ENCODE results near the gene COL24A1.
"Not testable (repeated sequence)": the region's sequence is repeated elsewhere in the genome, so short reads cannot be mapped to it uniquely, and the experiment has no call there.

Gene COL24A1

DNA sequence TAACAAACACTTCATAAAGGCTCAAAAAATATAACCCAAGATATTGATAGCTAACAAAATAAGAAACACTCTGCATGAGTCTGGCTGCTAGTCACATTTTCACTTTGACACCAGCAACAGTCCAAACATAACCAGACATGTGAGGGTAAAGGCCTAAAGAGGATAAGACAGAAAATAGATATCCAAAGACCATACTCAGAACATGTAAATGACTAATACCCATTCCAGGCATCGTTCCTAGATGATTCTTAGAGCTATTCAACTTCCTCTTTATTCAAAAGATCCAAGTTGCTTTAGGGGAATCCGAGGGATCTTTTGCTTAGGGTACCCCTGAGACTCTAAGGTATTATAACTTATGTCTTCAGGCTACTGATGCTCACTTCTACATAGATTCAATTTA, 5.1 kb downstream of the COL24A1 start:
- DNase-seq = no peak

DNA sequence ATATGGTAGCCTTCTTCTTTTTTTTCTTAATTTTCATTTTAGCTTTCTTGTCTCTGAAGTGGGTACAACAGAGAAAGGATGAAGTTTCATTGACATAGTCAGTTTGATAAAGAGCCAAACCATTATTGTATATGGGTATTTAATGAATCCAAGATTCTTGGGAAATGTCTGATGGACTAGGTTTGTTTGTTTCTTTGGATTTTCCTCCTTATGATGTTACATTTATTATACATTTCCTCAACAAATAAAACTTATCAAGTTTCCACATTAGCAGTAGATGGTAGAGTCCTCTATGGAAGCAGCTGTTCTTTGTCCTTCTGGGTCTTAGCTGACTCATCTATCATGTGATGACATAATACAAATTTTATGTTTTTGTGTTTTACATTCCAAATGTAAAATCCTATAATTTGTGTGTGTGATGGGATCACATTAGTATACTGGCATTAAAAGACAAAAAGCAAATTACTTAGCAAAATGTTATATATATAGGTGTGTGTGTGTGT, 6.0 kb downstream of the COL24A1 start:
- DNase-seq = no peak

DNA sequence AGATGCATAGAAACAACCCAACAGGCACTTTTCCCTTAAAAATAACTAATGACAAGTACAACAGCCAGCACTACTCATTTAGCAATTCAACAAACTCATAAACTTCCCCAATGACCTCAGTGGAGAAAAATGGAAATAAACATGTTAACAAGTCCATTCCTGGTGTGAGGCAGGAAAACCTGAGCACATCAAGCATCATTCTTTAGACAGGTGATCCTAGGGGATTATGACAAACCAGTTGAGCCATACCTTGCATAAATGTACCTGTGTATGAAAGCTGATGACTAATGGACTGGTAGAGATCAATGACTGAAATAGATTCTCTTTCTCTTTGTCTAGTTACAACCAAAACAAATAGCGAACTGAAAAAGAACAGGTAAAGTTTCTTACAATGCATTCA, 7.0 kb downstream of the COL24A1 start:
- DNase-seq = no peak

DNA sequence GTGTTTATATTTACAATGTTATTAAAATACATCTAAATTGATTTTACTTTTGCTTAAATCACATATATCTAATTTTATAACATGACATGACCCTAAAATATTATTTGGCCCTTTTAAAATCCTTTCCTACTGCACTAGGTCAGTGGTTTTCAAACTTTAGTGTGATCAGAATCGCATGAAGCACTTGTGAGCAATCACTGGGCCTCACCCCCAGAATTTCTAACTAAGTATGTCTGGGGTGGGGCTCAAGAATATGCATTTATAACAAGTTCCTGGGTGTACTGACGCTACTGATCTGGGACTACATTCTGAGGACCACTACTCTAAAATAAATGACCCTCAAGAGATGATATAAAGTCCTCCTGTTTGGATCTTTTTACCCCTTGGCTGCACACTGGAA, 8.8 kb downstream of the COL24A1 start:
- DNase-seq = no peak

DNA sequence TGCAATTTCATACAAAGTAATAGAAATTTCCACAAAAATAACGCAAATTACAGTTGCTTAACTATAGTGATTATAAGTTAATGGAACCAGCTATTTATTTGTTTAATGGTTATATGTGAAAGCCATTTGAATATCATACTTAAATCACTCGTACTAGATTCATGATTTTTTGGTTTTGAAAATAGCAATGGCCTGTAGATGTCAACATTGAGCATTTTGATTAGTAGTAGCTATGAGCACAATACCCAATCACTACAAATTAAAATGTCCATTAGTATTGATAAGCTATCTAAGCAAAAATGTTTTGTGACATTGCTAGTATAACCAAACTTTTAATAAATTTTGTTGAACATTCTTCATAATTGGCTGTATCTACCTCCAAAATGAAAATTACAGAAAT, 10.0 kb downstream of the COL24A1 start:
- DNase-seq = no peak

DNA sequence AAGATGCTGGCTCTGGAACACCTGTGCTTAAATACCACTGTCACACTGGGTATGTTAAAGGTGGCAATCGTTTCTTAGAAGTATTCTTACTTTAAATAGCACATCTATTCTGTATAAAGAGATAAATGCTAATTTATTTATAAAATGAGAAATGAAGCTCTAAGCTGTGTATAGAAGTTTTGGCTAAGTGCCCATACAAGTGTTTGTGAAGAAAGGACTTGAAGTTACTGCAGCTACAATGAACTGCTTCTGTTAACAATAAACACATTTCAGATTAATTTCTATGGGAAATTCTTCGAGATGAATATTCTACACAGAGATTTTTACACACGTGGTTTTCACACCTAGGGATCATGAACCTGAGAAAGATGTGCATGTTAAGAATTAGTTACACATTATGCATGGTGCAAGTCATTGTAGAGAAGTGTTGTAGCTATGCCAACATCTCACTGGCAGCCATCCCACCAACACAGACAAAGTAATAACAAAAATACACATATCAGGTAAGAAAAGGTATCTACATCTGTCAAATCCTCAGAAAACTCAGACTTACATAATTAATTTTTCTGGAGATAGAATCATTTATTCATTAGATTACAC, 16.2 kb downstream of the COL24A1 start:
- DNase-seq = no peak

DNA sequence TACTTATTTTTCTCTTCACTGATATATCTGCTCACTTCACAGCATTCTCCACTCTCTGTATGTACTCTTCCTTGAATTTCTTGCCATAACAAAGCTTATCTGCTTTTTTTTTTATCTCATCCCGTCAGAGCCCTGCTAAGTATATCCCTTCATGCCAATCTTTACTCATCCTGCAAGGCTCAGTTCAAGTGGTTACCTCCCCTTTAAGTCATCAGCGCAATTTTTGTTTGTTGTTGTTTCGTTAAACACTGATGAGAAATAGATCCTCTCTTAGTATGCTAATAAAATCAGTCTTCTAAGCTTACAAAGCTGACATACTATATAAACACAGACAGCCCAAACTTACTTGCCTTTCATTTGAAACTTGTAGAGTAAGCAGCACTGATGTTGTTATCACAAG, 17.8 kb downstream of the COL24A1 start:
- DNase-seq = no peak

DNA sequence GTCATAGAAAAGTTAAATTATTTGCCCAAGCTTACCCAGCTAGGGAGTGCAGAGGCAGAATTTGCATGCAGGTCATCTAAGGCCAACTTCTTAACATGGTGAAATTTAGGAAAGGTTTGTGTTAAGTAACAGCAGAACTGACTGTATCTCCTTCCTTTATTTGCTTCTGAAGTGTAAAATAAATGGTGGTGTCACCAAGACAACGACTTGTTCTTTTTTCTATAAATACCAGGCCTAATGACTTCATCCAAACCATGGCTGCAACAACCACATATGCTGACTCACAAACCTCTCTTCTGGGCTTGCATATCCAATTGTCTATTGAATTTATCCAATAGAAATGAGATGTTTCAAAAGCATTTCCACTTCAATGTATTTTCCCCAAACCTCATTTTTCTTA, 19.1 kb downstream of the COL24A1 start:
- DNase-seq = no peak

DNA sequence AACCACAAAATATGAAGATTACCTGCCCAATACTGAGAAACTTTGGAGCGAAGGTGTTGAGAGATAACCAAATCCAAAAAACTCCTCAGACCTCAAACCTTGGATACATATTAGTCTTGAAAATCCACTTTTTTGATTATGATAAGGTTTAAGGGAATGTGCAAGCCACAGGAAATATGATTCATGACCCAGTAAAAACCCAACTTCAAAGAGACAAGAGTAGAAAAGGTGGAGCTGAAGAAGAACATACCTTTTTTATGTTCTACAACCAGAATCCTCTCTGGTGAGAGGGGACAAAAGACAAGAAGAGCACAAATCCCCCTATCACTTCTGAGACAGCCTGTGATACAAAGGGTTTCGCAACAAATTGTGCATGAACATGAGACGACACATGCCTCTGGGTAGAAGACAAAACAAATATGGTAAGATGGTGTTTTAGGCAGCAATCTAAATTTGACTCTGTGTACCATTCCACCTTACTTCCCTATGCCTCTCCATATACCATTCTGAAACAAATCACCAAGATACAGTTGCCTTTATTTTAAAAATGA, 37.3 kb downstream of the COL24A1 start:
- no peak for DNase-seq

DNA sequence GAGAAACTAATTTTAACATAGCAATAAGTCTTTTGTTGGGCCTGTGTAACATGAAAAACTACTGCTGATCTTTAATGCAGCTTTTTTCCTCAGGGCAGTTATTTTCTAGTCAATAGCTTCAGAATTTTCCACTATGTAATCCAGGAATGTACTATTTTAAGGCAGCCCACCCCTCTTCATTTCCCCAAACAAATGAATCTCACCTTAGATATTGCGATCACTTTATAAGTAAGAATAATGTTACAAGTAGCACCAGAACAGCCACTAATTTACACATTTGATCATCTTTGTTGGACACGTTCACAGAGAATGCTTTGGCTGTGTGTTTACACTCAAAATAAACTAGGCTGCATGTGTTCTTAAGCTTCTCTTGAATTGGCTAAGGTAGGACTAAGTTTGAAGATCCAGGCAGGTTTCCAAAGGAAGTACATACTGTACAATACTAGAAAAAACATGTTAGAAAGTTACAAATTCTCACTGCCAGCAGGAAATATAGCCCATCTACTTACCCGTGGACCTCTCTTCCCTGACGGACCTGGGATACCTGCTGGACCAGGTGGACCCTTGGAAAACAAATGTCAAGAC, 41.7 kb downstream of the COL24A1 start:
- DNase-seq = no peak

DNA sequence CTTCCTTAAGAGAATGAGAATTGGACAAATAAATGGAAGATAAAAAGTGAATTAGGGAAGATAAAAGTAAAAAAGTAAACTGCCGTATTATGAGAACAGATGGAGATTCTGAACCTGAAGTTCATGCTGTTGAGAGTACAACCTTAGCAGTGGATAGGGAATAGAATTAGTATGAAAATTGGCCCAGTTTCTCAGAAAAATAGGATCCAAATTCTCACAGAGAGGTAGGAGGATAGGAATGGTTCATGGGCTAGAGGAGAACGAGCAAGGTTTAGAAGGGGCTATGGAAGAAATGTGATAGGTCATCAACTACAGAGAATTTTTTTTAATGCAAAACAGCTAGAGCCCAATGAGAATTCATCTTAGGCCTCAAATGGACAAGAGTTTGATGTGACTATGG, 42.3 kb downstream of the COL24A1 start:
- no peak for DNase-seq

DNA sequence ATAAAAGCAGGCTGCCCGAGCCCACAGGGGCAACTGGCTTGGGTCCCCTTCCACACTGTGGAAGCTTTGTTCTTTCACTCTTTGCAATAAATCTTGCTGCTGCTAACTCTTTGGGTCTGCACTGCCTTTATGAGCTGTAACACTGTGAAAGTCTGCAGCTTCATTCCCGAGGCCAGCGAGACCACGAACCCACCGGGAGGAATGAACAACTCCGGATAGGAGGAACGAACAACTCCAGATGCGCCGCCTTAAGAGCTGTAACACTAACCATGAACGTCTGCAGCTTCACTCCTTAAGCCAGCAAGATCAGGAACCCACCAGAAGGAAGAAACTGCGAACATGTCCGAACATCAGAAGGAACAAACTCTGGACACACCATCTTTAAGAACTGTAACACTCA, 45.0 kb downstream of the COL24A1 start:
- not testable (repeated sequence) for DNase-seq

DNA sequence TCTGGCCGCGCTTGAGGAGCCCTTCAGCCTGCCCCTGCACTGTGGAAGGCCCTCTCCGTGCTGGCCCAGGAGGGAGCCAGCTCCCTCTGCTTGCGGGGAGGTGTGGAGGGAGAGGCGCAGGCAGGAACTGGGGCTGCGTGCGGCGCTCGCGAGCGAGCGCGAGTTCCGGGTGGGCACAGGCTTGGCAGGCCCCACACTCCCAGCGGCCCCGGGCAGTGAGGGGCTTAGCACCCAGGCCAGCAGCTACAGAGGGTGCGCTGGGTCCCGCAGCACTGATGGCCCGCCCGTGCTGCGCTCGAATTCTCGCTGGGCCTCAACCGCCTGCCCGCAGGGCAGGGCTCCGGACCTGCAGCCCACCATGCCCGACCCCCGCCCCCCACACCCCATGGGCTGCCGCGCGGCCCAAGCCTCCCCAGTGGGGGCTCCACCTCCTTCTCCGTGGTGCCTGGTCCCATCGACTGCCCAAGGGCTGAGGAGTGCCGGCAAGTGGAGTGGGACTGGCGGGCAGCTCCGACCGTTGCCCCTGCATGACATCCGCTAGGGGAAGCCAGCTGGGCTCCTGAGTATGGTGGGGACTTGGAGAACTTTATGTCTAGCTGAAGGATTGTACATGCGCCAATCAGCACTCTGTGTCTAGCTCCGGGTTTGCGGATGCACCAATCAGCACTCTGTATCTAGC, 46.0 kb downstream of the COL24A1 start:
- no peak for DNase-seq

DNA sequence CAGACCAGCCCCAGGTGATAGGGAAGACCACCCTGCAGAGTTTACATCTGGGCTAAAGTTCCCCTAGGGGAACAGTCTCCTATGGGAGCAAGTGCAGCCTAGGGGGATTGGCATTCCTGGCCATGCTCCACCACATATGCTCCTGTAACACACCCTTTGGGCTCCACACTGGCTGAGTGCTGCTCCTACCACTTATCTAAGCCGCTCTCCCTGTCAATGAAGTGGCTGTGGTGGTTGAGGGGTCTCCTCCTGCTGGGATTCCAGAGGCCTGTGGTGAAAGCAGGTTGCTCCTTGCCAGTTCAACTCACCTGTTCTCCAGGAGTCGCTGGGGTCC, 51.1 kb downstream of the COL24A1 start:
- DNase-seq = no peak

DNA sequence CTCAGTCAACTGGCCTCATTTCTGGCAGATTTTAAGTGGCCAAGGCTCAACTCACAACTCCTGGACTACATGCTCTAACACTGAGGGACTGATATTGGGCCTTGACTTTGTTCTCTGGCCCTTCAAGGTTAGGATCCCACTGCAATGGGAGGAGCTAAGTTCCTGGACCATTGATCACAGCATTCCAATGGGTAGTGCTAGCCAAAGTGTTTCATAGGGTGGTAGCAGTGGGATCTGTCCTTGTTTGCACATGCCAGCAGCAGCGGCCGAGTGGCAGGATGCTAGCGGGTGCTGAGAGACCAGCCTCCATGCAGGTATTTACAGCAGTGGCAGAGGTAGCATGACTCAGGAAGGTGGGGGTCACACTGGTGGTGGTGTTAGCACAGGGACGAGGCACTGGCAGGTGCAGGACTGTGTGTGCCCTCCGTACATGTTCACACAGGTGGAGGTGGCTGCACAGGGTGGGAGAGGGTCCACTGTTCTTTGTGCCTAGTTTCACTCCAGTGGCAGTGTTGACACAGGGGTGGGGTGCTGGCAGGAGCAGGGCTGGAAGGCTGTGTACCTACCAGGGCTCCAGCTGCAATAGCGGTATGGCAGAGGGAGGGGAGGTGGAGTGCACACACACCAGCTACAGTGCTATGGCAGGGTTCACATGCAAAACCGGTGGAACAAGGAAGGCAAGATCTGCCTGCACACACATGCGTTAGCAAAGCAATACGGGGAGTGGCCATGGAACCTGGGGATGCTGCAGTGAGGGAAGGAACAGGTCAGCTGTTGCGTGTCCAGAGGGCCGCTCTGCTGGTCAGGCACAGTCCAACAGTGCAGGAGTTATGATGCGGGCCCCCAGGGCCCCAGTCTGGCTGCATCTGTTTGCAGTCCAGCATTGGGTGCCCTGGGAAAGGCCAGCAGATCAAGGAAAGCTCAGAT, 51.7 kb downstream of the COL24A1 start:
- DNase-seq = no peak

DNA sequence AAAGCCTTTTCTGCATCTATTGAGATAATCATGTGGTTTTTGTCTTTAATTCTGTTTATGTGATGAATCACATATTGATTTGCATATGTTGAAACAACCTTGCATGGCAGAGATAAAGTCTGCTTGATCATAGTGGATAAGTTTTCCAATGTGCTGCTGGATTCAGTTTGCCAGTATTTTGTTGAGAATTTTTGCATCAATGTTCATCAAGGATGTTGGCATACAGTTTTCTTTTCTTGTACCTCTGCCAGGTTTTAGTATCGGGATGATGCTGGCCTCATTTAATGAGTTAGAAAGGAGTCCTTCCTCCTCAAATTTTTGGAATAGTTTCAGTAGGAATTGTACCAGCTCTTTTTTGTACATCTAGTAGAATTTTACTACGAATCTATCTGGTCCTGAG, 55.0 kb downstream of the COL24A1 start:
- no peak for DNase-seq

DNA sequence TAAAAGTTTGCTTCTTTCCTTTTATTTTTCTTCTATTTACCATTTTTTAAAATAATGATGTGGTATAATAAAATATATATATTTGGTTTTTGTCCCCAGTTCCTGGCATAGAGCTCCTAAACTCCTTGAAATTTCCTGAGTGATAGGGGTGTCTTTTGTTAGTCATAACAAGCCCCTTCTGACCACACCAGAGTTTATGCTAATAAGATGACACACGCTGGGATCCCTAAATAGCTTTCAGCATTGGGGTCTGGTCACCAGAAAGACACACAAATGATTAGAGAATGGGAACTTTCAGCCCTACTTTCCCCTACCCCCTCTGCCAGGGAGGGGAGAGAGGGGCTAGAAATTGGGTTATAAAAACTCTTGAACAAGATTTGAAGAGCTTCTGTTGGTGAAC, 56.2 kb downstream of the COL24A1 start:
- DNase-seq = no peak

DNA sequence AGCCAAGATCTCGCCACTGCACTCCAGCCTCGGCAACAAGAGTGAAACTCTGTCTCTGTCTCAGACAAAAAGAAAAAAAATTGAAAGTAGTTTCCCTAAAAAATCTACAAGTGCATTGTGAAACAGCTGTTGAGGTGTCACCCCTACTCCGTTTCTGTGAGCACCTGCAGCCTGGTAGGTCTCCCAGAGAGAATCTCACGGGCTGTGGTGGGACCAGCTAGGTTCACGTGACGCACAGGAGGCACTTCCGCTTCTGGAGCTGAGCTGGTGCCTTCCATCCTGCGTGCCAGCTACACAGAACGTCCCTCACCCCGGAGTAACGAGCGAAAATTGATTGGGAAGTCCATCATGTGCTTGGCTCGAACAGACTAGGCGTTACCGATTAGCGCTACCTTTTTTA, 66.8 kb downstream of the COL24A1 start:
- DNase-seq = no peak

DNA sequence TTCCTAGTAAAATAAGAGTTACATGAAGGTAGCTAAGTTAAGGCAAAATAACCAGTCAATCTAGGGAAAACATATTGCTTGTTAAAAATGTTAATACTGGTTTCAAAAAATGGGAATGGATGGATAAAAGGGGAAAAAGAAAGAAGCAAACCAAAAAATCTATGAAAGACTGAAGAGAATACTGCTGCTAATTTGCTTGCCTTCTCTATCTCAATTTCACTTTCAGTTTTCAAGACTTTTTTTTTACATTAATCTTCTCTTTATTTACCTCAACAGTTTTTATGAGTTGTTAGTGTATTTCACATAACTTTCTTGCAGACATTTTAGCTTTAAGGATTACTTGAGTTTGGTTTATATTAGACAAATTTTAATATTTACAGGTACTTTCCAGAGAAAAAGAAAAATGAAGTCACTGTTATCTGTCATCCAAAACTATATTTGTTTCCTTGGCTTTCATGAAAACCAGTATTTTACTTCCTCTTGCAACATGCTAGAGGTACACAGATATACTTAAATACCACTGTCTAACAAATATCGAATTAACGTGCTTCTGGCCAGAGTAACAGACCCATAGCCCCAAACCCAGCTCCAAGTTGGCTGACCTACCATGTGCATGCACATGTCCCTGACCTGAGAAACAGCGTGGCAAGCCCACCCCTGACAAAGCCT, 70.7 kb downstream of the COL24A1 start:
- DNase-seq = no peak

DNA sequence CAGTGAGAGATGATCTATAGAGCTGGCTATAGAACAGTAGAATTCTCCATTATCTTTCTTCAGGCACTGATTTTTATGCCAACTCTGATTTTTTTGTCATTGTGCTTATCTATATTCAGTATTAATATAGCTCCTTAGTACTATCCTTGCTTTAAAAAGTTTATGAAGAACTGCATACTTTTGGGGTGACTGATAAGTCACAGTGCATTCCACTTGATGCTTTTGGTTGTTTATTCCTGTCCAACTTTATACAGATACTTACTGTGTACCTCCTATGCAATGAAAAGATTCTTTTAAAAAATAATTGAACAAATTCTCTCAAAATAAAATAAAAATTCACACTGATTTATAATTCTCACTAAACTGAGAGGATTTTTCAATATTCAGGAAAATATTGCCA, 71.6 kb downstream of the COL24A1 start:
- no peak for DNase-seq

DNA sequence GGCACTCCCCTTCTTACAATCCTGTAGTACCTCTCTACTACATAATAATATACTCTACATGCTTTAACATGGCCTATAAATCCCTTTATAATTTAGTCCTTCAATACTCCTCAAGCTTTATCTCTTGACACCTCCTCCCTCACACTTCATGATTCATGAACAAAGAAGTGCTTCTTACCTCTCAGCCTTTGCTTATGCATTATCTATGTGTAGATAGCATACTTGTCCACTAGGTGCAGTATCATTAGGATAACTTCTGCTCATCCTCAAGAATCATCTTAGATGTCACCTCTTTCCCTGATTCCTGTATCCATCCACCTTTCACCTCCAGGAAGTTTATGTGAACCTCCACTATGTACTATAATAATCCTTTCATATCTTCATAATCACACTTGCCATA, 74.4 kb downstream of the COL24A1 start:
- no peak for DNase-seq

DNA sequence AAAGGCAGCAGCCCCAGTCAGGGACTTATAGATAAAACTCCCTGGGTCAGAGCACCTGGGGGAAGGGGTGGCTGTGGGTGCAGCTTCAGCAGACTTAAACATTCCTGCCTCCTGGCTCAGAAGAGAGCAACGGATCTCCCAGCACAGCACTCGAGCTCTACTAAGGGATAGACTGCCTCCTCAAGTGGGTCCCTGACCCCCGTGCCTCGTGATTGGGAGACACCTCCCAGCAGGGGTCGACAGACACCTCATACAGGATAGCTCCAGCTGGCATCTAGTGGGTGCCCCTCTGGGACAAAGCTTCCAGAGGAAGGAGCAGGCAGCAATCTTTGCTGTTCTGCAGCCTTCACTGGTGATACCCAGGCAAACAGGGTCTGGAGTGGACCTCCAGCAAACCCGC, 84.1 kb downstream of the COL24A1 start:
- DNase-seq = not testable (repeated sequence)

DNA sequence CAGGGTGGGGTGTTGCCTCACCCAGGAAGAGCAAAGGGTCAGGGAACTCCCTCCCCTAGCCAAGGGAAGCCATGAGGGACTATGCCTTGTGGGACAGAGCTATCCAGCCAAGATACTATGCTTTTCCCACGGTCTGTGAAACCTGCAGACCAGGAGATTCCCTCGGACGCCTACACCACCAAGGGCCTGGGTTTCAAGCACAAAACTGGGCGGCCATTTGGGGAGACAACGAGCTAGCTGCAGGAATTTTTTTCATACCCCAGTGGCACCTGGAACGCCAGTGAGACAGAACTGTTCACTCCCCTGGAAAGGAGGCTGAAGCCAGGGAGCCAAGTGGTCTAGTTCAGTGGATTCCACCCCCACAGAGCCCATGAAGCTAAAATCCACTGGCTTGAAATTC, 84.7 kb downstream of the COL24A1 start:
- DNase-seq = not testable (repeated sequence)
